Esophagus muscularis mucosa (tissue), 4 donors: ENCODE measurements around the gene ACTR1B.

ENCODE experiments used
- CTCF ChIP-seq, 3 experiments: fragments of 200-600 bp in 2 of 3; fragments of 450-650 bp in 1 of 3; sonication (generic) in 2 of 3; IDR thresholded peaks; one replicate each; pipeline ENCODE4 v1.5.1; 2017 to 2019; ENCODE audit warnings: antibody characterized with exemption in 3 of 3, mild to moderate bottlenecking in 2 of 3, moderate library complexity in 1 of 3
- EP300 ChIP-seq: sonication (generic); formaldehyde crosslinking; IDR thresholded peaks from one replicate; pipeline ENCODE4 v1.6.1; 2017; ENCODE audit warnings: antibody characterized with exemption
- POLR2A ChIP-seq: fragments of 450-650 bp; IDR thresholded peaks from one replicate; pipeline ENCODE4 v1.6.1; 2017; ENCODE audit warnings: antibody characterized with exemption, moderate library complexity, mild to moderate bottlenecking, low read depth
- POLR2AphosphoS5 ChIP-seq, 2 donors: sonication (generic); formaldehyde crosslinking; IDR thresholded peaks; one replicate each; pipeline ENCODE4 v1.6.1; 2017; ENCODE audit warnings: antibody characterized with exemption in 2 of 2

GRCh38 chr2:97670471-97670870, 6.6 kb upstream of the ACTR1B start:
- TF ChIP-seq CTCF (IDR thresholded peaks at IDR 0.05), result no peak
- TF ChIP-seq POLR2A, result no peak
- no peak for TF ChIP-seq POLR2AphosphoS5 (IDR thresholded peaks at IDR 0.05)
- TF ChIP-seq EP300, result no peak
